GM21367 (cell line): ENCODE data around the gene CROCC2.

Experiments used
- ATAC-seq: cut with Tn5 transposase; IDR thresholded peaks from one replicate; pipeline ENCODE4 v1.9.1; 2021; ENCODE audit not compliant: unreplicated experiment

CROCC2 gene

DNA sequence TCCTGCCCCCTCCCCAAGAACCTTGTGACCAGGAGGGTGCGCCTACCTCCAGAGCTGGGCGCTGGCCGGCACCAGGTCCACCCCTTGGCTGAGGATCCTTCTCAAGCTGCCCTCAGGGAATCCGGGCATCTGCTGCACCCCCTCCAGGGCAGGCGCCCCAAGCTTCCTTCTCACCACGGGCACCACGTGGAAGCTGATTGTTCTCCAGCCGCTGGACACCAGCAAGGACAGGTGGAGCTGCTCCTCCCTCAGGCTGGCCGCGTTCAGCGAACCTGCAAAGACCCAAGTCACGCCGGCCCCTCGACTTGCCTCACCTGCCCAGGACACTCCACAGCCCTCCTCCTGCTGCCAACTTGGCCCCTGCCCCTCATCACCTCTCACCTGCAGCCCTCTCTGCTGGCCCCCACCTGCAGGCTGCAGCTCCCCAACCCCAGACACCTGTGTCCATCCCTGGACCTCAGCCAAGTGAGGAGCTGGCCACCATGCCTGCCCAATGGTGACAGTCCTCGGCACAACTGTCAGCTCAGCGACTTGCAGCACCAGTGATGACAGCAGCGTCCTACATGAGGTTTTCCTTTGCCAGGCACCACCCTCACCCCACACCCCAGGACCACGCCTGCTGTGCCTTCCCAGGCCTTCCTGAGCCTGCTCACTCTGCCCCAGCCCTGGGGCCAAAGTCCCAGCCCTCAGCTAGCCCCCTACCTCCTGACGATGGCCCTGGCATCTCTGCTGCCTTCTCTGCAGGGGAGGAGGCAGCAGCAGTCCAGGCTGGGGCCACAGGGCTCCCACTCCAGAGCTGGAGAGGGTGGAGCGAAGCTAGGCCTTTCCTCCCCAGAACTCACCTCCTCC is 14.4 kb upstream of the CROCC2 start:
- ATAC-seq = no peak

DNA sequence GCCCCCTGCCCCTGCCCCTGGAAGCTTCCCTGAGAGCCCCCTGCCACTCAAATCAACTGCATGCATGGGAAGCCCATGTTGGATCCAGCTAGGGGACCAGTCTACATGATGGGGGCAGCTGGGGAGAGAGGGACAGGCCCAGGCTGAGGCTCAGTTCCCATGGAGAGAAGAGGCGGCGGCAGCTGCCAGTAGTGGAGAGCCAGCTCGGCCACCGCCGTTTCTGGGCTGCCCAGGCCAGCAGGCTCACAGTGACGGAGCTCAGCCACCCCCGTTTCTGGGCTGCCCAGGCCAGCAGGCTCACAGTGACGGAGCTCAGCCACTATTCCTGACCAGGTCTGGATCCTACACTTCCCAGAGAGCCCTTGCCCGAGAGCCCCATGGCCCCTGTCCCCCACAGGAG is 13.8 kb upstream of the CROCC2 start:
- ATAC-seq = no peak

DNA sequence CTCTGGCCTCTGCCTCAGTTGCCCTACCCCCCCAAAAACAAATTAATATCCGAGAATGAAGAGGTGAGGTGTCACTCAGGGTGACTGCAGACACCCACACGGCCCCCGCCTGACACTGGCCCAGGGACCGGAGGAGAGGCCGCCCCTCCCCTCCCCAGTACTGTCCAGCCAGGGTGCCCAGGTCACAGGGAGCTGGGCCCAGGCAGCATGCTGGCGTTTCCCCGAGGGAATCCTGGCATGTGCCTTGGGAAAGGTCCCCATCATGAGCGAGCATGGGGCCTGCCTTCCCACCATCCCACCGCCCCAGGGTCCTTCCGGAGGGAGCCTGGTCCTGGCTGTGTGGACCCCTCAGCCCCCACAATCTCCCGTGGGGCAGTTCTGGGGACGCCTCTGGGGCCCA is 13.2 kb upstream of the CROCC2 start:
- ATAC-seq = no peak

DNA sequence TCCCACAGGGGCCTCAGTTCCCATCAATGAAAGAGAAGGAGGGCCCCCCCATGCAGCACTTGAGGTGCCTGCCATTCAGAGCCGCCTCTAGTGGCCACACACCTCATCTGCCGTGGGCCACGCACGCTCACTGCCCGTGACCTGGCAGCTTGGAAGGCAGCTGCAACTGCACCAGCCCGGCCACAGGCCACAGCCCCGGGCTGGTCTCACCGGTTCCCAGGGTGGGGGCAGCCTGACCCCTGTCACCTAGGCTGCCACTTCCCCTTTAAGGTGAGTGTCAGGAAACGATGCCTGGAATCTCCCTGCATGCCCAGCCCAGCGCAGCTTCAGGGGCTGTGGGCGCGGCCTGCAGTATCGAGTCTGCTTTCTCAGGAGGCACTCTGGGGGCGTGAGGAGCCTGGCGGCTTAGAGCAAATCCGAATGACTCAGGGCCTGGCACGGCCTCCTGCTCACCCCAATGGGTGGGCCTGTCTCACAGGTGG is 12.7 kb upstream of the CROCC2 start:
- no peak for ATAC-seq

DNA sequence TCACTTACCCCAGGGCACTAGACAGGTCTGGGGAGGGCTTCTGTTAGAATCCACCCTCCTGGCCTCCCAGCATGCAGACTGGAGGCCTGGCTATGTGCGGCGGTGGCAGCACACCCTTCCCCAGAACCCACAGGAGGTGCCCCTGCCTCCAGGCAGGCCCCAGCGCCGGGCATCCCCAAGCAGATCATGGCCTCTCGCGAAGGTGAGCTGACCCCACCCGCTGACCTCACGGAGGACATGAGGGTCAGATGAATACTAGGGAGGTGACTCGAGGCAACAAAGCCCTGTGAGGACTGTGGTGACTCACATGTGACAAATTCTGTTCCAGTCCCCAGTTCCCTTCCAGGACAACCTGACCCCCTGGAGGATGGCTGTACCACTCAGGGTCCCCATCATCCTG is 12.1 kb upstream of the CROCC2 start:
- ATAC-seq = no peak

DNA sequence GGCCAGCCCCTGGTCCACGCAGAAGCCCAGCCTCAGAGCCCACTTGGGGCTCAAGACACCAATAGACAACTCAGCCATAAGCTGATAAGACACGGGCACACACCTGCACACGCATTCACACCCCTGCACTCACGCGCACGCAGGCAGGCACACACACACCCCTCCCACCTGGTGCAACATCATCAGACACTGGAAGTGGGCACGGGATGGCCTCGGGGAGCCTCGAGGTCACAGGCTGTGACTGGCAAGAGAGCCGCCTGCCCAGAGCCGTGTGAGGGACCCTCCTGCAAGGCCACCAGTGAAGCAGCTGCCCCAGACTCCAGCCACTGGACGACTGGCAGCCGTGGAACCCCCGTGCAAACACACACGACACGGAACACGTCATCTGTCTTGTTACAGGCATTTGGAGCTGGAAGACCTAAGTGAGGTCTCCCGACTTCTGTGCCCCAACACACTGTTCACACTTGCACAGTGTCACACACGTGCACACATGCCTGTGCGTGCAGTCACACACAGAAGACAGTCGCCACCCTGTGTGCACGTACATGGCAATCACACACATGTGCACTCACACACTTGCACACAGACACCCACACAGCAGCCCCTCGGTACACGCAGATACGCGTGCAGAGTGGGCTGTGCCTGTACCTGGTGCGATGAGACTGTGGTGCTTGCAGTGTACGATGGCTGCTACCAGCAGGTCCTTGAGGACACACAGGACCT is 11.1 kb upstream of the CROCC2 start:
- no peak for ATAC-seq

DNA sequence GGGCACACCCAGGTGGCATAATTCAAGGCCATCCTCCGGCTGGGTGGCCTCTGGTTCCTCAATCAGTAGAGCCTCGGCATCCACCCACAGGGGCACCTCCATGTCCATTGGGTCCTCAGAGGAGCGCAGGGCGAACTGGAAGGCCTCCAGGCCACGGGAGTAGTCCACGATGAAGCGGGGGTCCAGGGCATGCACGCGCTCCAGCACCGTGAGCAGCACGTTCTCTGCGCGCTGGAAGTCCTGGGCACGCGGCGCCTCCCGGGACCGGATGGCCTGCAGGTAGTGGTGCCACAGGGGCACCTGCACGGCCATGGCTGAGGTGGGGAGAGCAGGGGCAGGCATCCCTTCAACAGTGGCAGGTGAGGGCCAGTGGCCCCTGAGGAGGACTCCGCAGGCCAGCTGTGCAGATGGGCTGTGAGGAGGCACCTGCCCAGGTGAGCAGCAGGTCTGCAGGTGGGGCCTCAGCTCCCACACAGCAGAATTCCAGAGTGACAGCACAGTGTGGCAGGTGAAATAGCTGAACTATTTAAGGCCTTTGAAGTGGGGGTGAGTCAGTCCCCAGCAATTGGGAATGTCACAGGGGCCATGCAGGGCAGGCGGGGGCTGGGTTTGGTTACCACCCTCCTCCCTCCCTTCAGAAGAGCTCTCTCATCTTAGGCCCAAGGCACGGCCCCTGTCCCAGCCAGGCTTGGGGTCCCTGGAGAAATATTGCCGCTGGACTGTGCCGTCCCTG is 10.3 kb upstream of the CROCC2 start, which contains the start of gene MAB21L4:
MAB21L4 (minus strand) TSS at position 501 of the 733 bp plus-strand sequence; CDS start at position 342, 159 bp downstream.
- no peak for ATAC-seq

DNA sequence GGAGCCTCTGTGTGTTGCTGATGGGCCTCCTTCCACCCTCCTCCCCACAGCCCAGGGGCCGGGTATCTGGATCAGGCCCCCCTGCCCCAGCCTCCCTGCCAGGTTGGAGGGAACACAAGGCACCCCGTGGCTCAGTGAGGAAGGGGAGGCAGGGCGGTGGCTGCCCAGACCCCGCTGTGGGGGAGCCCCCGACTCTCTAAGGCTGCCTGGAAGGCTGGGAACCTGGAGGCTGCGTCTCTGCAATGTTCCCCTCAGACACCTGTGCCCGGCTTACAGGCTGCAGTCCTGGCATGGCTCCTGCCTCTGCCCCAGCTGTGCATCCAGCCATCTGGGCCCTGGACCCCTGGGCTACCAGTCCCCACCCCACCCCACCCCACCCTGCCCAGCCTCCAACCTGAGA is 9.7 kb upstream of the CROCC2 start:
- ATAC-seq = no peak

DNA sequence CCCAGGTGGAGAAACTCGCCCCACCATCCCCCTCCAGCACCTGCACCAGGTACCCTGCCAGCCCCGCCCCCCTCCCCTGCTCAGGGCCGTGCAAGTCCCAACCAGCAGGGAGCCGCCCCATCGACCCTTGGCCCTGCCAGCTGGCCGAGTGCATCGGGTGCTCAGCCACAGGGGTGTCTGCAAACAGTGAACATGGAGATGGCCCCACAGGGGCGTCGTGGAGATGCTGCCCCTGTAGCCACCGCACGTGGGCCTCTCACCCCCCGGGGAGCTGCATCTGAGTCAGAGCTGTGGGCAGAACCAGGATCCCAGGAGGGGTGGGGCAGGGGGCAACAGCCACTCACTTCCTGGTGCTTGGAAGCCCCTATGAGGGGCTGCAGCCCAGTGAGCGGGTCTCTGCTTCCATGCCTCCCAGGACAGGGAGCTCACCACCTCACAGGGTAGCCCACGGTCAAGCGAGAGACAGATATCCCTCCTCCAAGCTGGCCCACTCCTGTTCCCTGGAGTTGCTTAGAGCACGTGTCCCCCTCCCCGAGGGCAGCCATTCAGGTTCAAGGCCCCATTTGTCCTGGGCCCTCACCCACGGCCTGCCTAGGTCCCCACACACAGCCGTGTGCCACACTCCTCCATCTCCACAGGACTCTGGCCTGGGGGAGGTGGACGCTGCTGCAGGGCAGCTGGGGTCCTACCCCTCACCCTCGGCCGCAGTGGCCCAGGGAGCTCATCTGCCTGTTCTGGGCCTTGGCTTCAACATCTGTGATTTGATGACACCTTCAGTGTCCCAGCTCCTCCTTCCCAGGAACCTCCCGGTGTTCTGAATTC is 9.1 kb upstream of the CROCC2 start:
- ATAC-seq = no peak

DNA sequence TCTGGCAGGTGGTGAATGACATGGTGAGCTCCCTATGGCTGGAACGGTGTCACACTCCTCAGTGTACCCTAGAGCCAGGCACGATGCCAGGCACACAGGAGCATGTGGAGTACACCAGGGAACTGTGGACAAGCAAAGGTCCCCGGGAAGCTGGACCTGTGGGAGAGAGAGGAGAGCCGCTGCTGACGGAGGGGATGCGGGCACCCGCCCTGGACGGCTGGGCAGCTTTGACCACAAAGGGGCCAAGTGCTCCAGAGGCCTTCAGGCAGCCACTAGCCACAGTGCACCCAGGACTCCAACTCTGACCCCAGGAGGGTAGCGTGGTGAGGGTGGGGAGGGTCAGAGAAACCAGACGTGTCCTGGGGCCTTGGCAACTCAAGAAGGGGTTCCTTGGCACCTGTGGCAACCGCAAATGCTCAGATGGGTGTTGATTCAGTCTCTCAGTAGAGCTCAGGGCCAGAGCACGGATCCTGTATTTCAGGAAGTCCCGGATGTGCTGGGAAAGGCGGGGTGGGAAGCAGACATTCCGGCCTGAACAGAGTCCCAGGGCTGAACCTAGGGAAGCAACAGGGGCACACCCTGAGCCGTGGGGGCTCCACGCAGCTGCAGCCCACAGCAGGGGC is 7.9 kb upstream of the CROCC2 start:
- no peak for ATAC-seq

DNA sequence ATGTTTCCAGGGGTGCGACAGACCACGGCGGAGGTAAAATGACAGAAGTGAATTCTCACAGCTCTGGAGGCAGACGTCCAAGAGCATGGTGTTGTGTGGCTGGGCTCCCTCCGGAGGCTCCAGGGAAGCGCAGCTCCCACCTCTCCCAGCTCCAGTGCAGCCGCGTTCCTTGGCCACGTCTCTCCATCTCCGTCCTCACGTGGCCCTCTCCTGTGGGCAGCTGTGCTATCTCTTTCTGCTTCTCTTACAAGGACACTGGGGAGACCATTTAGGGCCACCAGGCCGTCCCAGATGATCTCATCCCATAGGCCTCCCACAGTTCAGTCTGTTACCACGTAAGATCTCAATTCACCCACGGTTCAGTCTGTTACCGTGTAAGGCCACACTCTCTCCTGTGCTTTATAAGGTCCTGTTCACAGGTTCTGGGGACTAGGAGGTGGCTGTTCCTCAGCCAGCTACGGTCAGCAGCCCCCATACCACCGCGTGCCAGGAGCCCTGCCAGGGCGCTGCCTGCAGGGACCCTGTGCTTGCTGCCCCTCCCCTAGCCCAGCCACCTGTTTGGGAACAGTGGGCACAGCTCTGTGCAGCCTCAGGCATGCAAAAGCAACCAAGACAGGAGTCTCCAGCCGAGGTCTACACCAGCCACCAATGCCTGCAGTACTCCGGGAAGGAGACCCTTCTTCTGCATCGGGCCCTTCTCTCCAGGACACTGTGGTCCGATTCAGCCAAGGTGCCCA is 7.2 kb upstream of the CROCC2 start:
- ATAC-seq = no peak

DNA sequence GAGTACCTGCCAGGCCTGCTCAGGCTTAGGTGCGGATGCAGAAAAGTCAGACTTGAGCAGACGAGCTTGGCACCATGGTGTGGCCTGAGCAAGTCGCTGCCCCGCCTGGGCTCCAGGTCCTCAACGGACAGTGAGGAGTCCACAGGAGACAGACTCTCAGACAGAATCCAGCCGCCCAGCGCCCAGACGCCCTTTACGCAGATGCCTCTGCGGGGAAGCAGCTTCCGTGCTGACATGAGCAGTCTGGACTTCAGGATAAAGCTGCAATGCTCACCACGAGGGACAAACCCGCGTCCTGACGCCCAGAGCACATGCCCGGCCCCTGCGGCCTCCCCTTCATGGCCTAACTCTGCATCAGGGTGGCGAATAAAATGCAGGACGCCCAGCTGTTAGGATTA is 6.7 kb upstream of the CROCC2 start:
- no peak for ATAC-seq

DNA sequence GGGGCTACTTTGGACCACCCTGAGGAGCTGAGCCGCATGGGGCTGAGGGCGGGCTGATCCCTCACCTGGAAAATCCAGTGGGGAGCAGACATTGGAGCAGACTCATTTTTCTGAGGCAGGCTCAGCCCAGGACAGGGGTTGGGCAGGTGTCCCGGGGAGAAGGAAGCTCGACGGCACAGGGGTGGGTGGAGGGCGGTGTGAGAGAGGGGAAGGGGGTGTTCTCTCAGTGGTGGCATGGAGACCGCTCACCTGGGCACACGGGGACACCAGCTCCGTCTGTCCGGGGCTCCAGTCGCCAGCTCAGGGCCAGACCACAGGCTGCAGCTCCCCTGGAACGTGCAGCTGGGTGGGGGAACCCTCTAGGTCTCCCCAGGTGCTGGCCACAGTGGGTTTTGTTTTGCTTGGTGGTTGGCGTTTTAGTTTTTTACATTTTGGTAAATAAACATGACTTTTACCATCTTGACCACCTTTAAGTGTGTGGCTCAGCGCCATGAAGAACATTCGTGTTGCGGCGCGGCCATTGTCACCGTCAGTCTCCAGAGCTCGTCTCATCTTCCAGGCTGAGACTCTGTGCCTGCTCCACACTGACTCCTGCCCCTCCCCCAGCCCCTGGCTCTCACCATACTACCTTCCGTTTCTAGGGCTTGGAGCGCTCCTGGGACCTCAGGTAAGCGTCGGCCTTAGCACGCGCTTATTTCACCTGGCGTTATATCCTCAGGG is 5.8 kb upstream of the CROCC2 start:
- ATAC-seq = no peak

DNA sequence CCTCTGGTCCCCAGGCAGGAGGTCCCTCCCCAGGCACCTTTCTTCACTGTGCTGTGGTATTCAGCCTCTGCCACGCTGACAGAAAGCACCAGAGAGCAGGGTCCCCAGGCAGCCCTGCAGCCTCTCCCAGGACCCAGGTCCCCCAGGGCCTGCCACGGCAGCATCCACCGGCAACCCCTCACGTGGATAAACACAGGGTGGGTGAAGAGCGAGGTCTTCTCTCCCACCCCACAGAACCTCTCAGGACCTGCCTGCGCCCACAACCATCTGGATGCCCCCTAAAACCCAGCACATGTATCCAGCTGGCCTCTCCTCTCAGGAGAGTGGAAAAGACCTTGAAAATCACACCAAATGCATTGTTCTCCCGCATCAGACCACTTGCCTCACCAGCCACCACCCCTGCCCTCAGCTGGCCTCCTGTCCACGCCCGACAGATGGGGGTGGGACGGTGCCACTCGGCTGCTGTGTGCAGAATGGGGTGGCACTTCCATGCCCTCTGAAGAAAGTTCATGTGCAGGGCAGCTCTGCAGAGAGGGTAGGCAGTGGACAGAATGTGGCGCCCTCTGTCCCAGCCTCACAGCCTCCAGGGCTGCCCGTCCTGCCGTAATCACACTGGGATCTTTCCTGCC is 4.0 kb upstream of the CROCC2 start:
- no peak for ATAC-seq

DNA sequence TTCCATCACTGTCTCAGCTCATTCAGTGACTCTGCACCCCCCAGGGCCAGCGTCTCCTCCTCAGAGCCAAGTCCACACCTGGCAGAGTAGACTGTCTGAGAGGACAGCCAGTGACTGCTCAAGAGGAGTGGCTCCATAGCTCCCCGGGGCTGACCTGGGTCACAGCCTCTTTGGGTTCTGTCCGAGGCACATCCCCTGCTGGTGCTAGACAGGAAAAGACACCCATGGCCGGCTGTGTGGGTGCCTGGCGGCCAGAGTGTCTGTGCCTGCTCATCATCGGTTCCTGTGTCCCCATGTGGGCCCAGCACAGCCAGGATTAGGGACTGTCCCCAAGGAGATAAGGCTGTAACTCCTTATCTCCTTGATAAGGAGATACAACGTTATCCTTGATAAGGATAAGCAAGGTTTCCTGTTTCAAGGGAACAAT is 3.5 kb upstream of the CROCC2 start:
- no peak for ATAC-seq

DNA sequence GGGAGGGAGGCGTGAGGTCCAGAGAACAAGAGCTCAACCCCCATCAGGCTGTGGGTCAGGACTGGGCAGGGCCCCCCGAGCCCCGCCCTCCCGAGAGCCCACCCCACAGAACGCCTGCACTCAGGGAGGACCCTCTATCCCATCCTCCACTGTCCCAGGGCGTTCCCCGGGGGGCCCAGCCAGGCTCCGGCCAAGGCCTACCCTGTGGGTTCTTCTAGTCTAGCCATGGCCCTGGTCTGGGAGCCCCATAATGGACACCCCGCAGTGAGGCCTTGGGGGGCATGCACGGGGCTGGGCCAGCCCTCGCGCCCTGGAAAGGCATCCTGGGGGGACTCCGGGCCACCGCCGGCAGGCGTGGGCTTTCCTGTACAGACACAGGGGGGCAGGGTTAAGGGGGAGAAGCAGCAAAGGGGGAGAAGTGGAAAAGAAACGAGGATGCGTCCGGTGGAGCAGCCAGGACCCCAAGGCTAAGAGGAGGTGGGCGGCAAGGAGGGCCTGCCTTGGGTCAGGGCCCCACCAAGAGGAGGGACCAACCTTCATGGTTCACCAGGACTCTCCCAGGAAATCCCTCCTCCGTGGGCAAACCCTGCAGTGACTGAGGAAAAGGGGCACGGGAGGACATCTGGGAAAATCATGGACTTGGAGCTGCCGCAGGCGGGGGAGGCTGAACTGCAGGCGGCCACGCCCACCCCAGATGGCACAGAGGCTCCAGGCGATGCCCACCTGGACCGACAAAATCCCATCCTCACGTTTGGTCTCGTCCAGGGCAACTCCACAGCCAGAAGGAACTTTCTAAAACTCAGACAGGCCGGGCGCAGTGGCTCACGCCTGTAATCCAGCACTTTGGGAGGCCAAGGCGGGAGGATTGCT is 2.7 kb upstream of the CROCC2 start:
- ATAC-seq = no peak
